GM12801 (cell line): ENCODE results near the gene COL18A1.

Experiments
- CTCF ChIP-seq: IDR thresholded peaks from one replicate; pipeline ENCODE4 v1.5.1; 2011; ENCODE audit warnings: control low read depth; ENCODE audit not compliant: insufficient read length; ENCODE audit errors: extremely low read depth

The COL18A1 gene

DNA sequence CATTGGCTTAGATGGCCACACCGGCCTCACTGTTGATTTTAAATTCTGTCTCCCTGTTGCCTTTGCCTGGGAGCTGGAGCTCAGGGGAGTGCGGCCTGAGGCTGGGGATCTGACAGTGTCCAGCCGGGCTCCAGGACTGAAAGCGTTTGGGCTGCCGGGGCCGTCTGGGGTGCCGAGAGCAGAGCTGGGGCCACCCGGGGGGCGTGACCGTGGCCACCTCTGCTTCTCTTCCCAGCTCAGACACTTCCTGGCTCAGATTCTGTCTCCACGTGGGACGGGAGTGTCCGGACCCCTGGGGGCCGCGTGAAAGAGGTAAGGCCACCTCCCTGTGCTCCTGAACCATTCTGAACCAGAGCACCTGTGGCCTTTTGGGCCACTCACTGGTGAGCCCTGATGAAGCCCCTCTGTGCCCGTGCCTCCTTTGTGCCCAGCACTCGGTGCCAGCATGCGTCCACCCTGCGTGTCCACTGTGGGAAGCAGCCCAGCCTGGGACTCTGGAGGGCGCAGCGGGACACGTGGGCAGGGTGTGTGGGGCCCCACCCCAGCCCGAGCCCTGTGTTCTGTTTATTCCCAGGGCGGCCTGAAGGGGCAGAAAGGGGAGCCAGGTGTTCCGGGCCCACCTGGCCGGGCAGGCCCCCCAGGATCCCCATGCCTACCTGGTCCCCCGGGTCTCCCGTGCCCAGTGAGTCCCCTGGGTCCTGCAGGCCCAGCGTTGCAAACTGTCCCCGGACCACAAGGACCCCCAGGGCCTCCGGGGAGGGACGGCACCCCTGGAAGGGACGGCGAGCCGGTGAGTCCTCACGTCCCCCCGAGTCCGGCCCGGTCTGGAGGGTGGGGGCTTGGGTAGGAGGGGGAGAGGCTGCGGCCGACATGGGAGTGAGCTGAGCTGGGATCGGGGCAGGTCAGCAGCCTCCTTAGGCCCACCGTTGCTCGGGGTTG is 72.5 kb downstream of the COL18A1 start:
- TF ChIP-seq CTCF, result no peak

- TF ChIP-seq CTCF, result no peak
These were observed 73.3 kb downstream of the COL18A1 start for GRCh38 chr21:45478115-45478801.

DNA sequence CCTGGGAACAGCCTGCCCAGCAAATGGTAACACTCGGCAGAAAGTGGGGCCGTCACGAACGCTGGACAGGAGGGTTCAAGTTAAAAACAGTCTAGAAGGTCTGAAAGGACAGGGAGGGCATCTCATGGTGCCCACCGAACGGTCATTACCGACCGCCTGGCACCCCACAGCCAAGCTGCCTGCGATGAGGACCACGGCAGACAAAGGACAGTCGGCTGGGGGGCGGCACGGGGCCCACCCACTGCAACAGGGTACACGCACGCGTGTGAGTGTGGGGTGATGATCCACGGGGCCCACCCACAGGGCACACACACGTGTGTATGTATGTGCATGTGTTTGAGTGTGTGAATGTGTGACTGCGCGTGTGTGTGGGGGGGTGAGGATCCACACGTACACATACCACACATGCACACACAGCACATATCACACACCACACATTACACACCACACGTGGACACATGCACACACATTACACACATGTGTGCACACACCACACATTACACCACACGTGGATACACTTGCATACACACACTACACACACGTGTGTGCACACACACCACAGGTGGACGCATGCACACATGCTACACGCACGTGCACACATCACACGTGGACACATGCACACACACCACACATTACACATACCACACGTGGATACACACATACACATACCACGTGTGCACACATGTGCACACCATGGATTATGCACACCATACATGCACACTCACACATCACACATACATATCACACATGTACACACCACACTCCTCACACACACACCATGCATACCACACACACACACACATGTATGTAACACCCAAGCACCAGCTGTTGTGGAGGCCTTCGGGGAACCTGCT is 74.1 kb downstream of the COL18A1 start:
- no peak for TF ChIP-seq CTCF

DNA sequence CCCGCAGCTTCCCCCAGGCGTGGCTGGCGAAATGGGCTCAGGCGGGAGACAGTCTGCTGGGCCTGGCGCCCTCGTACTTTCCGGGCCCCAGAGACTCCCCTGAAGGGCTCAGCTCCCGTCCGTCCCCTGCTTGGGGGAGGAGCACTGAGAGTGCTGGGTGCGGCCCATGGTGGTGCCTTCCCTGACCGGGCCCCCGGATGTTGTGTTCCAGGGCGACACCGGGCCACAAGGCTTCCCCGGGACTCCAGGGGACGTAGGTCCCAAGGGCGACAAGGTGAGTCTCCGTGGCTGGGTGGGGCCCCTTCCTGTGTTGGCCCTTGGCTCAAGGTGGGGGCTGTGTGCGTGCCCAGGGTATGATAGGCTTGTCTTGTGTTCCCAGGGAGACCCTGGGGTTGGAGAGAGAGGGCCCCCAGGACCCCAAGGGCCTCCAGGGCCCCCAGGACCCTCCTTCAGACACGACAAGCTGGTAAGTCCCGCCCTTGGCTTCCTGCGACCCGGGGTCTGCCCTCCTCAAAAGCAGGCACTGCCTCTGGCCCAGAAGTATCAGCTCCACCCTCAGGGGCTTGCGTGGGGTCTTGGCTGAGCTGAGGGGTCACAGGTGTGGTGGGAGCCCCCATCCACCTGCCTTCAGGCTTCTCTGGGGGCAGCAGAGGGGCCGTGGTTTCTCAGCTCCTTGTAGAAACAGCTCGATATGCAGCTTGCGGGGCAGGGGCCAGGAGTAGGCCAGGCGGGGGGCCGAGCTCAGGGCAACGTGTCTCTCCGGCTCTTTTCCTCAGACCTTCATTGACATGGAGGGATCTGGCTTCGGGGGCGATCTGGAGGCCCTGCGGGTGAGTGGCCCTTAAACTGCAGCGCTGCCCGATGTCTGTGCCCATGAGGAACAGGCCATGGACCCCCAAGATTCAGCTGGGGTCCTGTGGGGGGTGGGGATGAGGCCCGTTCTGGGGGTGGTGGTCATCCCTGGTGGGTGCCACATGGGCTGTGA is 75.0 kb downstream of the COL18A1 start:
- TF ChIP-seq CTCF, result no peak

DNA sequence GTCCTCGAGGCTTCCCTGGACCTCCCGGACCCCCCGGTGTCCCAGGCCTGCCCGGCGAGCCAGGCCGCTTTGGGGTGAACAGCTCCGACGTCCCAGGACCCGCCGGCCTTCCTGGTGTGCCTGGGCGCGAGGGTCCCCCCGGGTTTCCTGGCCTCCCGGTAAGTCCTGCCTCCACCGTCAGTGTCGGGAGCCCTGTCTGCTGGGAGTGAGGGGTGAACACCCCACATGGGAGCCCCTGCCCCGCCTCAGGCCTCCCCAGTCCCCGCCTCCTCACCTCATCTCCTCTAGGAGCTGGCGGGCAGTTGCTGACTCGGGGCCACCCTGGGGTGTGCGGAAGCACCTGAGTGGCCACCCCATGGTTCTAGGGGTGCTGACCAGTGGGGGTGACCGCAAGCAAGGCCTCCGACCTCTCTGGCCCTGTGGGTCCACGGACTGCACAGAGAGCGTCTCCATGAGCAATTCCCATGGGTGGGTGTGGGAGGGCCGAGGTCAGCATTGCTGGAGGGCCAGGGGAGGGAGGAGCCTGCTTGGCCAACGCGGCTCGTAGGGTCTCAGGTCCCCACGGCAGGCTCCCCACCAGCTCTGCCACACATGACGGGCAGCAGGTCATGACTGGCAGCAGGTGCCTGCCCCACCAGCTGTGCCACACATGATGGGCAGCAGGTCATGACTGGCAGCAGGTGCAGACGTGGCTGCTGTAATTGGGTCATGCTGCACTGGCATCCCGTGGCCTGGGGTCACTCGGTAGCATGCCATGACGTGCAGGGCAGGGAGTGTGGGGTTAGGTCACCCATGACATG is 75.9 kb downstream of the COL18A1 start:
- no peak for TF ChIP-seq CTCF

DNA sequence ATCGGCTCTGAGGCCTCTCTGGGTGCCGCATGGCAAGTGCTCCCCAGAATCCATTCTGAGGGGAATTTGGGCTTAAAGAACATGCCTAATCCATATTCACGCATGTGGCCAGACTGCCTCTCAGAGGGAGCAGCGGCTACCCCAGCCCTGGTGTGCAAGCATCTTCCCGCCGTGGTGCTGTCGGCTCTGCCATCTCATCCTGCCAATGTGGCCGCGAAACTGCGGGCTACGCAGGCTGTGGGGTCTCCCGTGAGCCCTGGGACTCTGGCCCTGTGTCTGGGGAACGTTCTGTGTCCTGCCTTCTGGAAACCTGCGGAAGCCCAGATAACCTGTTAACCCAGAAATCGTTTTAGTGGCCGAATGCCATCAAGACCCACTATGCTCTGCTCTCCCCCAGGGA is 76.6 kb downstream of the COL18A1 start:
- no peak for TF ChIP-seq CTCF
